Neural progenitor cell (in vitro differentiated cells): Measurements from ENCODE around the gene CDIP1. TPM values are rescaled to one million over a fixed set of nuclear protein-coding genes. Genes with fewer than 3 reads are reported as not detected.

Experiments used
- DNase-seq: peaks from one replicate; pipeline ENCODE4 v3.0.0-alpha.2; 2016; ENCODE audit warnings: low spot score
- H2AFZ ChIP-seq: fragments of 200-600 bp; sonication (generic); replicated peaks from 2 replicates; pipeline ENCODE4 v1.6.1; 2016; ENCODE audit warnings: antibody characterized with exemption
- H3F3A ChIP-seq: fragments of 200-600 bp; sonication (generic); 2 replicates; pipeline ENCODE4 v1.6.1; 2016; ENCODE audit warnings: antibody characterized with exemption, low read depth
- H3K27ac ChIP-seq: fragments of 200-600 bp; sonication (generic); 2 replicates; pipeline ENCODE4 v1.5.1; 2016; ENCODE audit warnings: mild to moderate bottlenecking
- H3K27me3 ChIP-seq: fragments of 200-600 bp; sonication (generic); 2 replicates; pipeline ENCODE4 v1.6.1; 2016; ENCODE audit warnings: mild to moderate bottlenecking, moderate library complexity
- H3K36me3 ChIP-seq: fragments of 200-600 bp; sonication (generic); 2 replicates; pipeline ENCODE4 v1.5.1; 2016
- H3K4me1 ChIP-seq: fragments of 200-600 bp; sonication (generic); 2 replicates; pipeline ENCODE4 v1.6.1; 2016; ENCODE audit warnings: mixed run types
- H3K4me2 ChIP-seq: fragments of 200-600 bp; sonication (generic); 2 replicates; pipeline ENCODE4 v1.6.1; 2016
- H3K4me3 ChIP-seq: fragments of 200-600 bp; sonication (generic); 2 replicates; pipeline ENCODE4 v1.5.1; 2016
- H3K79me2 ChIP-seq: fragments of 200-600 bp; sonication (generic); 2 replicates; pipeline ENCODE4 v1.6.1; 2016; ENCODE audit warnings: low read depth
- H3K9ac ChIP-seq: fragments of 200-600 bp; sonication (generic); 2 replicates; pipeline ENCODE4 v1.6.1; 2016
- H3K9me3 ChIP-seq: fragments of 200-600 bp; sonication (generic); 2 replicates; pipeline ENCODE4 v1.5.1; 2016; ENCODE audit warnings: low read depth
- H4K20me1 ChIP-seq: fragments of 200-600 bp; sonication (generic); 2 replicates; pipeline ENCODE4 v1.6.1; 2016; ENCODE audit warnings: low read depth
- H3K27ac Mint-ChIP-seq: 3 replicates; pipeline ENCODE4 v1.8.0; 2021; ENCODE audit warnings: mixed read lengths
- H3K27me3 Mint-ChIP-seq: 2 replicates; pipeline ENCODE4 v1.8.0; 2022; ENCODE audit warnings: low read depth, mild to moderate bottlenecking, inconsistent platforms, moderate library complexity, mixed read lengths; ENCODE audit not compliant: insufficient read depth
- H3K36me3 Mint-ChIP-seq: 3 replicates; pipeline ENCODE4 v1.8.0; 2021; ENCODE audit warnings: mixed read lengths
- H3K4me1 Mint-ChIP-seq: 3 replicates; pipeline ENCODE4 v1.8.0; 2021; ENCODE audit warnings: mixed read lengths
- H3K4me3 Mint-ChIP-seq: 3 replicates; pipeline ENCODE4 v1.8.0; 2021; ENCODE audit warnings: mild to moderate bottlenecking, moderate library complexity, mixed read lengths
- H3K9me3 Mint-ChIP-seq: 3 replicates; pipeline ENCODE4 v1.8.0; 2020; ENCODE audit warnings: mixed read lengths
- CTCF ChIP-seq: fragments of 200-600 bp; sonication (generic); IDR thresholded peaks from 2 replicates; pipeline ENCODE4 v1.5.1; 2017; ENCODE audit warnings: antibody characterized with exemption, mild to moderate bottlenecking
- EZH2 ChIP-seq: fragments of 200-600 bp; sonication (generic); IDR thresholded peaks from 2 replicates; pipeline ENCODE4 v1.6.1; 2017; ENCODE audit warnings: antibody characterized with exemption, mild to moderate bottlenecking, moderate library complexity
- EZH2phosphoT487 ChIP-seq: fragments of 200-600 bp; sonication (generic); IDR thresholded peaks from 2 replicates; pipeline ENCODE4 v1.6.1; 2017; ENCODE audit warnings: antibody characterized with exemption
- total RNA-seq: library from RNA; depleted of rRNA; stranded (reverse); fragments of >200 nt; gene quantifications from 2 replicates; pipeline ENCODE4 v1.2.3, GENCODE V29; 2015; ENCODE audit warnings: low replicate concordance

CDIP1 gene
- total RNA-seq, 1 donor from 2014 or later: 13.1 TPM

DNA sequence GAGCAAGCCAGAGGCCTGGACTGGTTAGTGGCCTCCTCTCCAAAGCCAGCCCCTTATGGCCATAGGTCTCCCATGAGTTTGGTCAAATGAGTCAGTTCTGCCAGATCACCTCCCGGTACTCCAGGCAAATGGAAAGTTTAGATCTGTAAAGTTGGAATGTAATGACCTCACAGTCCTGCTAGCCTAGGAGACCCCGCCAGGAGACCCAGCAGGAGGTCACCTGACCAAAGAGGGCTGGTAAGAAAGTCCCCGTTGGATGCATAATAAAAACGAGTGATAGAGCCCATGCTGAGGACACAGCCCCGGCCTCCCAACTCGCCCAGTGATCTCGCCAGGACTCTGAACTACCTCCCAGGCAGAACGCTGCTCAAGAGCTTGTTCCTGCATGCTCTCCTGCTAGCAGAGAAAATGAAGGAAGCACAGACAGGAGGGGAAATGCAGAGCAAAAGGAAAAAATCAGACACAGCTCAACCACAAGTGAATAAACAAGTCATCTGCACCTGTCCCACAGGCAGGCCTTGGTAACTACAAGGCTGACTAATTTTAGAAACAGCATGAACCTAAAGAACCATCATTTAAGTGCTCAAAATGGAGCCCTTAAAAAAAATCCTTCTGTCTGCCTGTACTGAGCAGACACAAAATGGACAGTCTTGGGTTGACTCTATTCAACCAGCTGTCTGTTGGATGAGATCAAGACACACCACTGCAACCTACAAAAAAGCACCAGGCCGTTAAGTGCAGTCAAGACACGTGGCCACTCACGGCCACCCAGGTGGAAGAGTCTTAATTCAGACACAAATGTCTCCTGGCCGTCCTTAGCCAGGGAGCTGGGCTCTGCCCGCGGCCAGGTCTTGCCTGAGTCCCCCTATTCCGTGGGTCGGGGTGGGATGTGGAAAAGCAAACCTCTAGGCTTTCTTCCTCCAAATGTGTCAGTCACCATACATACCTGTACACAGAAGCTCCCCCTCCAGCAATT lies 9.2 kb downstream of the CDIP1 start:
- no peak overlapping the region for H3K27ac Mint-ChIP-seq
- H3K4me2 ChIP-seq: no peak overlapping the region
- H3K79me2 ChIP-seq: peaks cover 12% of the 10 kb centered on the region
- H2AFZ ChIP-seq: no peak overlapping the region
- H3K9ac ChIP-seq: no peak overlapping the region
- H3K27ac ChIP-seq: no peak overlapping the region
- H3K36me3 ChIP-seq: no peaks in the 10 kb centered on the region
- H3F3A ChIP-seq: peaks cover 10% of the 10 kb centered on the region
- peaks cover 2% of the 10 kb centered on the region for H3K9me3 Mint-ChIP-seq
- DNase-seq: peak; percentile 52
- no peaks in the 10 kb centered on the region for H3K9me3 ChIP-seq
- peaks cover 39% of the 10 kb centered on the region for H4K20me1 ChIP-seq
- no peaks in the 10 kb centered on the region for H3K27me3 ChIP-seq
- H3K27me3 Mint-ChIP-seq: peaks cover 2% of the 10 kb centered on the region
- H3K4me1 Mint-ChIP-seq: peaks cover 15% of the 10 kb centered on the region
- H3K4me1 ChIP-seq: peaks cover 11% of the 10 kb centered on the region
- TF ChIP-seq CTCF: no peak
- no peak for TF ChIP-seq EZH2phosphoT487
- no peak for TF ChIP-seq EZH2
- peaks cover 31% of the 10 kb centered on the region for H3K36me3 Mint-ChIP-seq
- H3K4me3 ChIP-seq: no peak overlapping the region
- no peak overlapping the region for H3K4me3 Mint-ChIP-seq

- H3K4me3 ChIP-seq: no peak overlapping the region
- TF ChIP-seq CTCF (no peak), EZH2 (no peak), EZH2phosphoT487 (no peak)
- peaks cover 24% of the 10 kb centered on the region for H3F3A ChIP-seq
- H4K20me1 ChIP-seq: peaks cover 54% of the 10 kb centered on the region
- H3K79me2 ChIP-seq: peaks cover 8% of the 10 kb centered on the region
- peaks cover 25% of the 10 kb centered on the region for H3K4me1 ChIP-seq
- H3K27me3 ChIP-seq: no peaks in the 10 kb centered on the region
- H3K9me3 ChIP-seq: no peaks in the 10 kb centered on the region
- no peak overlapping the region for H3K27ac ChIP-seq
- Mint-ChIP-seq H3K27me3 (peaks cover 2% of the 10 kb centered on the region), H3K4me3 (no peak overlapping the region), H3K4me1 (peaks cover 41% of the 10 kb centered on the region), H3K27ac (no peak overlapping the region), H3K36me3 (peaks cover 18% of the 10 kb centered on the region), H3K9me3 (no peaks in the 10 kb centered on the region)
- H3K9ac ChIP-seq: no peak overlapping the region
- no peak overlapping the region for H2AFZ ChIP-seq
- no peaks in the 10 kb centered on the region for H3K36me3 ChIP-seq
- DNase-seq: no peak
- H3K4me2 ChIP-seq: no peak overlapping the region
Measured at GRCh38 chr16:4525634-4526277, 12.8 kb downstream of the CDIP1 start.

DNA sequence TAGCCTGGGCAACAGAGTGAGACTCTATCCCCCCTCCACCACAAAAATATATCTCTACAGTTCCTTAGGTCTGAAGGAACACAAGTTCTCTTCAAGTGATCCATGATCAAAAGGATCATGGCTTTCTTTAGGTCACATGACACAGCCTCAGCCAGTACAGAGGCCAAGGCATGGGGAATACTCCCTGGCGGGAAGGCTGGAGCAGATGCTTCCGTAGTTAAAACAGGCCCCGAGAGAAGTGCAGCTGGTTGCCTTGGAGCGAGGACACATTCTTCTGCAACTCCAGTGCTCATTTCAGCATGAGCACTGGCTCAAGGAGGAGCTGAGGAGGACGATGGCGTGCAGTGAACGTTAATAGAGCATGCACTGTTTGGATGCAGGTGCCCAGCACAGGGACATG lies 13.5 kb downstream of the CDIP1 start:
- H3K4me1 Mint-ChIP-seq: peaks cover 44% of the 10 kb centered on the region
- H3K36me3 Mint-ChIP-seq: peaks cover 18% of the 10 kb centered on the region
- no peak overlapping the region for H3K27ac Mint-ChIP-seq

More for the DNA sequence above, 13.5 kb downstream of the CDIP1 start:
- no peak overlapping the region for H2AFZ ChIP-seq
- no peaks in the 10 kb centered on the region for H3K27me3 ChIP-seq
- no peak for DNase-seq
- peaks cover 24% of the 10 kb centered on the region for H3F3A ChIP-seq
- H3K4me3 ChIP-seq: no peak overlapping the region
- H3K36me3 ChIP-seq: no peaks in the 10 kb centered on the region
- peaks cover 53% of the 10 kb centered on the region for H4K20me1 ChIP-seq
- Mint-ChIP-seq H3K9me3 (no peaks in the 10 kb centered on the region), H3K4me3 (no peak overlapping the region), H3K27me3 (peaks cover 2% of the 10 kb centered on the region)
- no peak overlapping the region for H3K27ac ChIP-seq
- H3K9ac ChIP-seq: no peak overlapping the region
- H3K4me2 ChIP-seq: no peak overlapping the region
- H3K9me3 ChIP-seq: no peaks in the 10 kb centered on the region
- peaks cover 25% of the 10 kb centered on the region for H3K4me1 ChIP-seq
- peaks cover 8% of the 10 kb centered on the region for H3K79me2 ChIP-seq
- no peak for TF ChIP-seq EZH2phosphoT487
- TF ChIP-seq CTCF: no peak
- TF ChIP-seq EZH2: no peak
